SK-N-SH treated with all-trans-retinoic acid at 6 μM for 48 hours (cell line): ENCODE measurements around the gene LCN2.

Source experiments
- ARNTL ChIP-seq: fragments of 450-650 bp; formaldehyde crosslinking; IDR thresholded peaks from 2 replicates; pipeline ENCODE4 v1.5.0; 2020; ENCODE audit warnings: low read depth, mild to moderate bottlenecking, moderate library complexity, borderline replicate concordance
- CSDC2 ChIP-seq: fragments of 250-450 bp; sonication (Bioruptor Pico); IDR thresholded peaks from 2 replicates; pipeline ENCODE4 v1.5.0; 2020; ENCODE audit warnings: mild to moderate bottlenecking, moderate library complexity
- CSRNP3 ChIP-seq: fragments of 250-450 bp; sonication (Bioruptor Pico); IDR thresholded peaks from 2 replicates; pipeline ENCODE4 v1.5.1; 2021; ENCODE audit warnings: mild to moderate bottlenecking, moderate library complexity
- ESRRG ChIP-seq: fragments of 250-450 bp; sonication (Bioruptor Pico); IDR thresholded peaks from 2 replicates; pipeline ENCODE4 v1.6.1; 2021; ENCODE audit warnings: mild to moderate bottlenecking
- GLIS3 ChIP-seq: fragments of 250-450 bp; sonication (Bioruptor Pico); IDR thresholded peaks from 2 replicates; pipeline ENCODE4 v1.5.0; 2020; ENCODE audit warnings: mild to moderate bottlenecking, moderate library complexity
- TOX ChIP-seq: fragments of 250-450 bp; sonication (Bioruptor Pico); IDR thresholded peaks from 2 replicates; pipeline ENCODE4 v1.8.0; 2021; ENCODE audit warnings: mild to moderate bottlenecking, moderate library complexity, borderline replicate concordance
- ZFP3 ChIP-seq: fragments of 250-450 bp; sonication (Bioruptor Pico); IDR thresholded peaks from 2 replicates; pipeline ENCODE4 v1.5.0; 2020; ENCODE audit warnings: mild to moderate bottlenecking, moderate library complexity
- ZFP30 ChIP-seq: fragments of 450-650 bp; formaldehyde crosslinking; IDR thresholded peaks from 2 replicates; pipeline ENCODE4 v1.5.0; 2022; ENCODE audit warnings: mild to moderate bottlenecking, moderate library complexity
- ZNF565 ChIP-seq: fragments of 450-650 bp; formaldehyde crosslinking; conservative IDR thresholded peaks from 2 replicates; pipeline ENCODE4 v1.5.0; 2020; ENCODE audit warnings: low read depth, mild to moderate bottlenecking, moderate library complexity
- ZNF8 ChIP-seq: fragments of 450-650 bp; formaldehyde crosslinking; IDR thresholded peaks from 2 replicates; pipeline ENCODE4 v1.5.0; 2020; ENCODE audit warnings: mild to moderate bottlenecking, moderate library complexity
- TF ChIP-seq, protein P1 (sequence below): fragments of 250-450 bp; sonication (Bioruptor Pico); IDR thresholded peaks from 2 replicates; pipeline ENCODE4 v1.8.0; 2020; ENCODE audit warnings: mild to moderate bottlenecking, moderate library complexity, borderline replicate concordance

GRCh38 chr9:128142596-128142995, 6.7 kb upstream of the LCN2 start:
- TF ChIP-seq CSRNP3, result no peak
- TF ChIP-seq ARNTL, result no peak
- no peak for TF ChIP-seq ZNF565 (CRISPR knock-in tag)
- TF ChIP-seq CSDC2 (CRISPR knock-in tag), result no peak
- no peak for TF ChIP-seq GLIS3 (CRISPR knock-in tag)
- no peak for TF ChIP-seq ESRRG (CRISPR knock-in tag)
- no peak for TF ChIP-seq ZNF8 (CRISPR knock-in tag)
- no peak for TF ChIP-seq ZFP3 (CRISPR knock-in tag)
- TF ChIP-seq ZFP30 (CRISPR knock-in tag), result no peak
- TF ChIP-seq, protein P1, sequence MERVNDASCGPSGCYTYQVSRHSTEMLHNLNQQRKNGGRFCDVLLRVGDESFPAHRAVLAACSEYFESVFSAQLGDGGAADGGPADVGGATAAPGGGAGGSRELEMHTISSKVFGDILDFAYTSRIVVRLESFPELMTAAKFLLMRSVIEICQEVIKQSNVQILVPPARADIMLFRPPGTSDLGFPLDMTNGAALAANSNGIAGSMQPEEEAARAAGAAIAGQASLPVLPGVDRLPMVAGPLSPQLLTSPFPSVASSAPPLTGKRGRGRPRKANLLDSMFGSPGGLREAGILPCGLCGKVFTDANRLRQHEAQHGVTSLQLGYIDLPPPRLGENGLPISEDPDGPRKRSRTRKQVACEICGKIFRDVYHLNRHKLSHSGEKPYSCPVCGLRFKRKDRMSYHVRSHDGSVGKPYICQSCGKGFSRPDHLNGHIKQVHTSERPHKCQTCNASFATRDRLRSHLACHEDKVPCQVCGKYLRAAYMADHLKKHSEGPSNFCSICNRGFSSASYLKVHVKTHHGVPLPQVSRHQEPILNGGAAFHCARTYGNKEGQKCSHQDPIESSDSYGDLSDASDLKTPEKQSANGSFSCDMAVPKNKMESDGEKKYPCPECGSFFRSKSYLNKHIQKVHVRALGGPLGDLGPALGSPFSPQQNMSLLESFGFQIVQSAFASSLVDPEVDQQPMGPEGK (CRISPR knock-in tag), result no peak
- TF ChIP-seq TOX (CRISPR knock-in tag), result no peak
